Smooth muscle cell of bladder (primary cell): Measurements from ENCODE around the gene RBSN. TPM values are rescaled to one million over a fixed set of nuclear protein-coding genes. Genes with fewer than 3 reads are reported as not detected.

Experiments used
- total RNA-seq: library from RNA; depleted of rRNA; stranded (reverse); fragments of >200 nt; gene quantifications from 2 replicates; pipeline ENCODE4 v1.2.3, GENCODE V29; 2014

RBSN gene
- 19.3 and 22.0 TPM in 2 replicates for total RNA-seq

GRCh38 chr3:15098503-15099363 lies at the start of gene RBSN:
TSS of gene RBSN (minus strand) at chr3:15099148. CDS start at chr3:15096120, 3,028 bp downstream.

GRCh38 chr3:15064835-15065549 lies 34.0 kb downstream of the RBSN start, which contains the start of gene MRPS25:
TSS of gene MRPS25 (minus strand) at chr3:15065315. CDS start at chr3:15065194, 121 bp downstream.

Other genes starting within 250 kb of the RBSN start
- gene NR2C2, start 151.6 kb downstream of the RBSN start, total RNA-seq, result 15.1 and 16.4 TPM in 2 replicates
- 9.7 and 17.7 TPM in 2 replicates for gene MRPS25, start 33.8 kb downstream of the RBSN start, total RNA-seq
- gene CAPN7, start 107.1 kb upstream of the RBSN start, total RNA-seq, result 24.5 and 33.4 TPM in 2 replicates
- 26.0 and 33.4 TPM in 2 replicates for gene SH3BP5, start 233.4 kb upstream of the RBSN start, total RNA-seq